Medulla oblongata (tissue), 1 donor: ENCODE measurements around the gene CLDND1.

Source experiments
- DNase-seq: peaks from one replicate; pipeline ENCODE4 v3.0.0-alpha.2; 2015; ENCODE audit errors: extremely low spot score

Gene CLDND1

GRCh38 chr3:98551754-98552153, 29.1 kb upstream of the CLDND1 start:
- DNase-seq = no peak

GRCh38 chr3:98551236-98551635, 28.5 kb upstream of the CLDND1 start:
- DNase-seq = no peak

GRCh38 chr3:98550833-98551232, 28.1 kb upstream of the CLDND1 start:
- DNase-seq = no peak

DNA sequence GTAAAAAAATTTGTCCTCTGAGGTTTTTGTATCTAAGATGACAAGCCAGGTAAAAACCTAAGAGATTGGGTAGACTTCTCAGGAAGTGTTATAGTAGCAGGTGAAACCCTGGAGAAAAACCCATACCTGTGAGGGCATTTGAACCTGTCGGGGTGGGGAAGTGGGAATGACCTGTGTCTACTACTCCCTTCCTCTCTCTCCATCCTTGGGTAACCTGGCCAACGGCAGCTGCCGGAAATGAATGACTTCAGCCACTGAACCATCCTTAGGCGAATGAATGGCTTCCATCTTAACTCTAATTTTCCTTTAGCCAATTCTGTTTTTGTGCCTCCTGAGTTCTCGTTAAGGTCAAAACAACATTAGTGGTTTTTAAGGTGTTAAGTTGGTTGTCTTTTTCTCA, 25.8 kb upstream of the CLDND1 start:
- no peak for DNase-seq

- no peak for DNase-seq
These were observed 23.2 kb upstream of the CLDND1 start for GRCh38 chr3:98545940-98546339.

GRCh38 chr3:98542623-98543022, 19.9 kb upstream of the CLDND1 start:
- no peak for DNase-seq

DNA sequence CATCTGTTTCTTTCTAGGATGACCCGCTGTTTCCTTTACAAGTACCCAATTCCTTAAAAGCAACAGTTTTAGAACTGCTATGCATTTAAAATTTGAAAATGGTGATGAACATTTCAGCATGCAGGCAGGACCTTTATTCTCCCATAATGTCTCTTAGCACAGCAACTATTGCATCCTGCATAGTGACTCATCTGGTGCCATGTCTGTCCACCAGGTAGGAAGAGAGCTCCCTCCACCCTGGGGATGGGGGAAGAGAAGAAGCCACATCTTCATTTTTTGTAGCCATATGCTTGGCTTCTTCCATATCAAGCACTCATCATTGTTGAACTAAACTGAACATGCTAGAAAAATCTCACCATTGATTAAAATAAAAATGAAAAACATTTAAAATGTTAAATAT, 19.0 kb upstream of the CLDND1 start:
- no peak for DNase-seq

- no peak for DNase-seq
These were observed 17.6 kb upstream of the CLDND1 start for GRCh38 chr3:98540346-98540745.

DNA sequence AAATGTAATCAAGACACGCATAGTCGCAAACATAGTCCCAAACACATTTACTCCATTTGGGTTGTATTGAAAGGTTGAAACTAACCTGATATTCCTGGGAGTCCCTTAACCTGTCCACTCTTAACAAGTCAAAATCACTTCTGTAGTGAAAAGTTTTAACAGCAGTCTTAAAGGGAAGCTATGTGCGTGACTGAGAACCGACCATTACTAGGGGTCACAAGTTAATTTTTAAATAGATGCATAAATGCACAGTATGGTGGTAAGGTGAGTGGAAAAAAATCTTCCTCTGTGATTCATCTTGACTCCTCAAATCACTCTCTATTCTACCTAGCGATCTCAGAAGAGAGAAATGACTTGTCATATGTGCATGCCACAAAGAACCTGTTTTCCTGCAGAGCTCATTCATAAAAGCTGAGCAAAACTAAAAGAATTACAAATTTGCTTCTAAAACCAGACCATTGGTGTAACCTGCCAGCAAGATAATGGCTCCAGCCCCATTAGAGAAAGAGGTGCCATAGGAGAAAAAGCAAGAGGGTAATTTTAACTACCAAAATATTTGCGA, 13.8 kb upstream of the CLDND1 start:
- no peak for DNase-seq

GRCh38 chr3:98534734-98535133, 12.0 kb upstream of the CLDND1 start:
- no peak for DNase-seq

GRCh38 chr3:98534168-98534567, 11.5 kb upstream of the CLDND1 start:
- no peak for DNase-seq

DNA sequence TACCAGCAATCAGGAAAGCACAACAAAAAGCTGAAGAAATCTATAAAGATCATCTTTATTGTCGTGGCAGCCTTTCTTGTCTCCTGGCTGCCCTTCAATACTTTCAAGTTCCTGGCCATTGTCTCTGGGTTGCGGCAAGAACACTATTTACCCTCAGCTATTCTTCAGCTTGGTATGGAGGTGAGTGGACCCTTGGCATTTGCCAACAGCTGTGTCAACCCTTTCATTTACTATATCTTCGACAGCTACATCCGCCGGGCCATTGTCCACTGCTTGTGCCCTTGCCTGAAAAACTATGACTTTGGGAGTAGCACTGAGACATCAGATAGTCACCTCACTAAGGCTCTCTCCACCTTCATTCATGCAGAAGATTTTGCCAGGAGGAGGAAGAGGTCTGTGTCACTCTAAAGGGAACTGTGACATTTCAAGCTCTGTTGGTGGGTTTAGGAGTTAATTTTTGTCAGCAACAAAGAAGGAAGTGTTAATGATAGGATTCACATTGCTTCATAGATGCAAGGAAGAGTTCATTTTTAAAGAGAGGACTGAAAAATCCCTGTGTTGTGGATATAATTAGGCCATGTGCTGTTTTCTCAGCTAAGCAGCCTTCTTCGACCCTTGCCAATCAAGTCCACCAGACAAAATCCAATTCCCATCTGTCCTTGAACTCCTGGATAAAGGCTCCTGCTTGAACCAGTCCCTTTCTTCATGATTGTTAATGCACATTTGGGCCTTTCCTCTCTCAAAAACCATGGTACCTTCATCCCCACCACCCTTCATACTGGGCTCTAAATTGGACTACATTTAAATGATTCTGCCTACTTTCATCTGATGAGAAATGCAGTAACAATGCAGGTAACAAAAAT, 10.2 kb upstream of the CLDND1 start:
- no peak for DNase-seq

DNA sequence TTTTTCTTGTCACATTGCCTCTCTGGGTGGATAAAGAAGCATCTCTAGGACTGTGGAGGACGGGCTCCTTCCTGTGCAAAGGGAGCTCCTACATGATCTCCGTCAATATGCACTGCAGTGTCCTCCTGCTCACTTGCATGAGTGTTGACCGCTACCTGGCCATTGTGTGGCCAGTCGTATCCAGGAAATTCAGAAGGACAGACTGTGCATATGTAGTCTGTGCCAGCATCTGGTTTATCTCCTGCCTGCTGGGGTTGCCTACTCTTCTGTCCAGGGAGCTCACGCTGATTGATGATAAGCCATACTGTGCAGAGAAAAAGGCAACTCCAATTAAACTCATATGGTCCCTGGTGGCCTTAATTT, 9.6 kb upstream of the CLDND1 start:
- no peak for DNase-seq

DNA sequence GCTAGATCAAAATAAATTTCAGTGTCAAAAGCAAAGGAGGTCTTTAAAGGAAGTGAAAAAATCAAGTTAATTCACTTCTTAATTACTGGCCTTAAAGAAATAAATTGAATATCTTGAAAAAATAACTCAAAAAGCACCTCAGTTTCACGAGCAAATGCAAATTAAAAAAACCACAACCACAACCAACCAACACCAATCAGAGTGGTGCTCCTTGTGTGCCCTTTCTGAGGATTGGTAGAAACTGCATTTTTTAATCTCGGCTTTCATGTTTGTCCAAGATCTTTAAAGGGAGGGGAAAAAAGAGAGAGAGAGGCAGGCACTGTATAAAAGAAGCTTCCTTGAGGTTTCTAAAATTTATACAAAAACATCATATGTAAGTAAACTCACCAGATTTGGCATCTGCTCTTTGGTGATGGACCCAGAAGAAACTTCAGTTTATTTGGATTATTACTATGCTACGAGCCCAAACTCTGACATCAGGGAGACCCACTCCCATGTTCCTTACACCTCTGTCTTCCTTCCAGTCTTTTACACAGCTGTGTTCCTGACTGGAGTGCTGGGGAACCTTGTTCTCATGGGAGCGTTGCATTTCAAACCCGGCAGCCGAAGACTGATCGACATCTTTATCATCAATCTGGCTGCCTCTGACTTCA, 9.0 kb upstream of the CLDND1 start, which contains the start of gene GPR15:
Gene GPR15, plus strand, starts transcription at position 357 of the 653 bp plus-strand sequence. Its CDS starts 56 bp downstream, at position 413.
- no peak for DNase-seq

DNA sequence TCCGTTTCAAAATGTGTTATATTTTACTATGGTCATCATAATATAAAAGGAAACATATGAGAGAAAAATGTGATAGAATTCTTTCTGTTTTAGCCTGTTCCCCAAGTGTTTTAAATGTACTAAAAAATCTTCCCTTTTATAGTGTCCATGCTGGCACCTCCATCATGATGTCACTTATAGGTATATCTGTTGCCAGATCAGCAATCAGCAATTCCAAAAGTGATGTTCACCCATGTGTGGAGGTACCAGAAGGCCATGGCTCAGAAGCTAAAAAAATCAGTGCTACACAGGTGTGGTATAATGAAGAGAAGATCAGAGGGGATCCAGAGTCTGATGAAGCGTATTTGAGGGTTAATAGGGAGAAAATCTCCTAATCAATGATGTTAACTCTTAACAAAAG, 8.0 kb upstream of the CLDND1 start:
- DNase-seq = no peak

DNA sequence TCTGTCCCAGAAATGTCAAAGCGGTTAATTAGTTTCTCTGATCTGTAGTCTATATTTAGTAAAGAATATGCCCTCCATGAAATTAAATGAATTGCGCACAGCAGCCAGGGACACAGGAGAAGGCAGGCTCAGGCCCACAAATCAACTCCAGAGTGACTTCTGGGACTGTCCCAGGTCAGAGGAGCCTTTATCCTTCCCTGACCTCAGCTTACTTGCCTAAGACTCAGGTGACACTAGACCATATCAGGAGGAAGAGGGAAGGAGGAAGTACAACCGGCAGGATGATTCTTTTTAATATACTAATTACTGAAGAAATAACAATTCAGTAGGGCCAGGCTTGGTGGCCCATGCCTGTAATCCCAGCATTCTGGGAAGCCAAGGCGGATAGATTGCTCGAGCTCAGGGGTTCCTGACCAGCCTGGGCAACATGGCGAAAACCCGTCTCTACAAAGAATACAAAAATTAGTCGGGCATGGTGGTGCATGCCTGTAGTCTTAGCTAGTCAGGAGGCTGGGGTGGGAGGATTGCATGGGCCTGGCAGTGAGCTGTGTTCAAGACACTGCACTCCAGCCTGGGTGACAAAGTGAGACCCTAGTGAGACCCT, 7.3 kb upstream of the CLDND1 start:
- DNase-seq = no peak

DNA sequence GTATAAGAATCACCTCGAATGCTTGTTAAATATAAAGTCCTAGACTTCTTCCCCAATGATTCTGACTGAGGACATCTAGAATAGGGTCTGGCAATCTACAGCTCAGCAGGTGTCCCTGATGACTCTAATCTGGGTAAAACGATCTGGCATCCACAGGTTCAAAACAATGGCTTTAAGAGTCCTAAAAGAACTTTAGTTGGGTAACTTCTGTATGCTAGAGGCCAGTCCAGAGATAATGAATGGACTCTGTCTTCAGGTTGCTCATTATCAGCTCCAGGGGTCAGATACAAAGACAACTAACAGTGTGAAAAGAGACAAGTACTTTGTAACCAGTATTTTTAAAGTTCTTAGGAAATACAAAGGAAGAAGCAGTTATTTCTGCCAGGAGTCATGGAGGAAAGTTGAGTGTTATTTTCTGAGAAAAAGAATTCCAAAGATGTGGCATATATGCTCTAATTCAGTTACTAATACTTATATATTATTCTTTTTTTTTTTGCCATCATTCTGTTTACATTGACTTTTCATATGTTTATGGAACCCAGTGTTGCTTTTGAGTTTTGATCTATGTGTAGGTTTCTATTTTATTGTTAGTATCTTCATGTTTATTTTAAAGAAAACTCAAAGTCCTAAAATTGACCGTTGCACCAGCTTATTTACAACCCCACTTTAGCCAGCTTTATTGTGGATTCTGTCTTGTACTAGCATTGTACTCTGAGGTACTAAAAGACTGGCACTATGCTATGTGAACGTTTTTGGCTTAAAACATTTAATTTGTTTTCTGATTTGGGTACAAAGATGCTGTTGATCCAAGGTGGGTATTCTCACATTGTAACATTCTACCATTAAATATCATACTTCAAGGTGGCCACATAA, 6.0 kb upstream of the CLDND1 start:
- DNase-seq = no peak

DNA sequence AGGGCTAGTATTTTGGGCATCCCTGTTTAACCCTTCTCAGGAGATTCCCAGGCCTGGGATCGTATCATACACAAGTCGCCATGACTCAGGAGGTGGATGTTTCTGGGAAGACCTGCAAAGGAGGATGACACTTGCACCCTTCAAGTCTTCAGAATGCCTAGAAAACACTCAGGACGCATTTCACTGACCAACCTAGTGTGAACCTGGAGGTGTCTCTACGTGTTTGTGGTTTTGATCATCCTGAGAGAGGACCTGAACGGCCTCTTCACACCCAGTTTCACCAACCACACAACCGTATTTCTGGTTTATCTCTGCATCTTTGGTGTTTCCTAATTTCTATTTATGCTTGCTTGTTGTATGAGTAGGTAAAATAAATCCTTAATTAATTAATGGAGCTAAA, 2.8 kb upstream of the CLDND1 start:
- no peak for DNase-seq

GRCh38 chr3:98521897-98522543, 682 bp downstream of the CLDND1 start:
- DNase-seq = peak; percentile 67

DNA sequence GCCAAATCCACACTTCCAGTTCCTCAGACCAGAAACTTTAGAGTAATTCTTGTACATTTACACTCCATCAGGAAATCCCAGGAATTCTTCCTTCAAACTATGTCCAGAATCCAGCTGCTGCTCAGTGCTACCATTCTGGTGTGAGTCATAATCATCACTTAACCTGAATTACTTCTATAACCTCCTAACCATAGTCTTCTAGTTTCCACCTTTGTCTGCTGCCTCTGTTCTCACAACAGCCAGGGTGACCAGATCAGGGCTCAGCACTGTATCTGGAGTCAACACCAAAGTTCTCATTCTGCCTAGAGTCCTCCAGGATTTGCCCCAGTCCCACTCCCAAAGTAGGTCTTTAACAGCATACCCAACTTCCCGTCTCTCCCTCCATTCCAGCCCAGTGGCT, 3.4 kb downstream of the CLDND1 start:
- DNase-seq = no peak

- peak; percentile 91 for DNase-seq
These were observed 3.9 kb downstream of the CLDND1 start for GRCh38 chr3:98518816-98519215.
